A549 (cell line): Measurements from ENCODE around the gene JARID2. TPM values are rescaled to one million over a fixed set of nuclear protein-coding genes. Genes with fewer than 3 reads are reported as not detected.

ENCODE experiments used
- ATAC-seq, 2 experiments: fragments of 200-7000 bp in 1 of 2; fragments of >200 bp in 1 of 2; cut with Nextera tagmentation in 1 of 2; cut with Tn5 transposase in 1 of 2; 3 replicates each; pipeline versions ENCODE4 v1.8.0 to v1.9.1; 2018 to 2020; ENCODE audit warnings: mild to moderate bottlenecking in 1 of 2, moderate library complexity in 1 of 2
- CTCF ChIA-PET: fragments of 300-600 bp; sonication (Branson Sonifier 250); formaldehyde crosslinking; extraction: SDS; loops from one replicate; lab custom pipeline; 2021; ENCODE audit warnings: antibody characterized with exemption, inconsistent platforms; lab: Yijun Ruan, JAX
- POLR2A ChIA-PET: fragments of 350-600 bp; formaldehyde crosslinking; extraction: SDS; loops from one replicate; lab custom pipeline; 2021; ENCODE audit warnings: antibody characterized with exemption, inconsistent platforms; lab: Yijun Ruan, JAX
- DNase-seq, 2 experiments: peaks; one replicate each; pipeline versions ENCODE4 v3.0.0 to v3.0.0-alpha.2; 2011 to 2016; ENCODE audit warnings: low read depth in 1 of 2, low spot score in 1 of 2
- FAIRE-seq: peaks from 2 replicates; lab custom pipeline; 2011; peaks lifted over from hg19 to GRCh38; lab: Jason Lieb, UNC
- H3K27ac ChIP-seq, 2 experiments: fragments of >200 bp; sonication (Bioruptor Twin); formaldehyde crosslinking; 3 replicates each; pipeline ENCODE4 v1.5.1; 2016 to 2017
- H3K4me1 ChIP-seq: fragments of >200 bp; sonication (Bioruptor Twin); formaldehyde crosslinking; 3 replicates; pipeline ENCODE4 v1.6.1; 2016
- H3K4me2 ChIP-seq: fragments of >200 bp; sonication (Bioruptor Twin); formaldehyde crosslinking; 3 replicates; pipeline ENCODE4 v1.6.1; 2016
- H3K4me3 ChIP-seq: fragments of >200 bp; sonication (Bioruptor Twin); formaldehyde crosslinking; 3 replicates; pipeline ENCODE4 v1.5.1; 2016
- H3K9me3 ChIP-seq: fragments of >200 bp; sonication (Bioruptor Twin); formaldehyde crosslinking; 3 replicates; pipeline ENCODE4 v1.6.1; 2016
- BHLHE40 ChIP-seq: IDR thresholded peaks from 2 replicates; pipeline ENCODE4 v1.6.1; 2012; ENCODE audit warnings: low read depth, low read length, inconsistent platforms
- CBX2 ChIP-seq: fragments of 200-600 bp; sonication (generic); IDR thresholded peaks from 2 replicates; pipeline ENCODE4 v1.6.1; 2016; ENCODE audit warnings: low read depth, mild to moderate bottlenecking, borderline replicate concordance
- CEBPB ChIP-seq, 2 experiments: fragments of >200 bp in 1 of 2; sonication (Bioruptor Twin) in 1 of 2; formaldehyde crosslinking in 1 of 2; IDR thresholded peaks; 2 replicates each; pipeline ENCODE4 v1.6.1; 2012 to 2016
- CTCF ChIP-seq: fragments of >200 bp; sonication (Bioruptor Twin); formaldehyde crosslinking; IDR thresholded peaks from 3 replicates; pipeline ENCODE4 v1.5.1; 2016
- EHF ChIP-seq: fragments of 250-450 bp; sonication (Bioruptor Pico); IDR thresholded peaks from 2 replicates; pipeline ENCODE4 v1.5.0; 2020; ENCODE audit warnings: mild to moderate bottlenecking
- GATA3 ChIP-seq: IDR thresholded peaks from 2 replicates; pipeline ENCODE4 v1.6.1; 2012; ENCODE audit warnings: borderline replicate concordance
- HEYL ChIP-seq: fragments of 250-450 bp; sonication (Bioruptor Pico); IDR thresholded peaks from 2 replicates; pipeline ENCODE4 v1.8.0; 2021; ENCODE audit warnings: mild to moderate bottlenecking, moderate library complexity
- HMGXB4 ChIP-seq: fragments of 250-450 bp; sonication (Bioruptor Pico); IDR thresholded peaks from 2 replicates; pipeline ENCODE4 v1.5.0; 2021; ENCODE audit warnings: mild to moderate bottlenecking, moderate library complexity, borderline replicate concordance
- HOXB13 ChIP-seq: fragments of 250-450 bp; sonication (Bioruptor Pico); IDR thresholded peaks from 2 replicates; pipeline ENCODE4 v1.5.0; 2020; ENCODE audit warnings: low read depth, mild to moderate bottlenecking, moderate library complexity
- HOXB5 ChIP-seq: fragments of 250-450 bp; sonication (Bioruptor Pico); IDR thresholded peaks from 2 replicates; pipeline ENCODE4 v1.5.0; 2020; ENCODE audit warnings: mild to moderate bottlenecking, moderate library complexity
- MAX ChIP-seq: IDR thresholded peaks from 2 replicates; pipeline ENCODE4 v1.6.1; 2012
- MAZ ChIP-seq: fragments of 150-350 bp; IDR thresholded peaks from 2 replicates; pipeline ENCODE4 v1.6.1; 2014; ENCODE audit warnings: antibody characterized with exemption, low read depth, low read length, borderline replicate concordance
- NR3C1 ChIP-seq: fragments of >200 bp; sonication (Bioruptor Twin); formaldehyde crosslinking; IDR thresholded peaks from 3 replicates; pipeline ENCODE4 v1.6.1; 2017
- PHF8 ChIP-seq: fragments of 200-600 bp; sonication (generic); IDR thresholded peaks from 2 replicates; pipeline ENCODE4 v1.6.1; 2016; ENCODE audit warnings: low read depth, mild to moderate bottlenecking, antibody characterized with exemption, moderate library complexity, borderline replicate concordance
- POLR2AphosphoS2 ChIP-seq: conservative IDR thresholded peaks from 2 replicates; pipeline ENCODE4 v1.6.1; 2012; ENCODE audit warnings: low read length, improper control_type of control experiment, inconsistent platforms
- RFX5 ChIP-seq: fragments of 450-650 bp; IDR thresholded peaks from 2 replicates; pipeline ENCODE4 v1.7.1; 2014; ENCODE audit warnings: antibody characterized with exemption, mild to moderate bottlenecking, moderate library complexity
- RNF2 ChIP-seq: fragments of 200-600 bp; sonication (generic); IDR thresholded peaks from 2 replicates; pipeline ENCODE4 v1.6.1; 2016; ENCODE audit warnings: low read depth, mild to moderate bottlenecking, antibody characterized with exemption, moderate library complexity, borderline replicate concordance
- SMC3 ChIP-seq: fragments of >200 bp; sonication (Bioruptor Twin); formaldehyde crosslinking; IDR thresholded peaks from 3 replicates; pipeline ENCODE4 v1.6.1; 2018; ENCODE audit warnings: inconsistent platforms
- USF2 ChIP-seq: fragments of 450-650 bp; IDR thresholded peaks from 2 replicates; pipeline ENCODE4 v1.6.1; 2014; ENCODE audit warnings: antibody characterized with exemption
- ZC3H11A ChIP-seq: fragments of 450-650 bp; IDR thresholded peaks from 2 replicates; pipeline ENCODE4 v1.6.1; 2014; ENCODE audit warnings: antibody characterized with exemption, mild to moderate bottlenecking
- ZNF302 ChIP-seq: fragments of 250-450 bp; sonication (Bioruptor Pico); IDR thresholded peaks from 2 replicates; pipeline ENCODE4 v1.9.0; 2021; ENCODE audit warnings: inconsistent platforms, mild to moderate bottlenecking, moderate library complexity
- WGBS: methylation state at CpG from one replicate; pipeline ENCODE4 v1.1.6; 2017; ENCODE audit errors: missing lambda C conversion rate; 5-methylcytosine and 5-hydroxymethylcytosine counted together
- polyA plus RNA-seq, 4 experiments: library from polyadenylated mRNA; depleted of rRNA in 3 of 4; stranded (reverse); fragments of >200 nt; fragmentation: RNase III in 1 of 4; extraction: RNeasy Plus Mini Kit Qiagen cat#74134 plus additional on column Dnase treatment in 1 of 4; gene quantifications; 2 replicates in 3 of 4; 3 replicates in 1 of 4; pipeline ENCODE4 v1.2.3, GENCODE V29; 2011 to 2017
- TF ChIP-seq, protein P1 (sequence below): fragments of >200 bp; sonication (Bioruptor Twin); formaldehyde crosslinking; IDR thresholded peaks from 3 replicates; pipeline ENCODE4 v1.6.1; 2016
- TF ChIP-seq, protein P2 (sequence below): IDR thresholded peaks from 2 replicates; pipeline ENCODE4 v1.6.1; 2012; ENCODE audit warnings: low read depth, borderline replicate concordance

Gene JARID2
- polyA plus RNA-seq, 2 of the 4 experiments (the other 2 are of a cell fraction): 7.8 to 8.3 TPM

GRCh38 chr6:15375018-15375417 lies 129.1 kb downstream of the JARID2 start:
- WGBS: 94% methylated on average over 2 of the region's 2 CpGs
- POLR2A ChIA-PET: no interaction called here
- DNase-seq (no peak), FAIRE-seq (no peak), ATAC-seq (no peak)
- CTCF ChIA-PET: interaction anchor here (1.3 kb wide), 1 partner anchor 19 kb away, joined by 3 read pairs; no protein-coding TSS in a partner anchor
- TF ChIP-seq MAX (no peak), HEYL (CRISPR knock-in tag) (no peak)
- H3K4me2 ChIP-seq: no peak overlapping the region
- no peak overlapping the region for H3K4me3 ChIP-seq
- H3K27ac ChIP-seq: no peak overlapping the region
- H3K4me1 ChIP-seq: 0 out of 3 replicates have a peak, but pooled peaks cover 4% of the 10 kb centered on the region
- no peaks in the 10 kb centered on the region for H3K9me3 ChIP-seq

- H3K4me1 ChIP-seq: 0 out of 3 replicates have a peak, but pooled peaks cover 4% of the 10 kb centered on the region
- H3K27ac ChIP-seq: no peak overlapping the region
- no peak overlapping the region for H3K4me3 ChIP-seq
- no peaks in the 10 kb centered on the region for H3K9me3 ChIP-seq
- WGBS: 84% methylated on average over 4 of the region's 4 CpGs
- ATAC-seq (no peak), DNase-seq (no peak), FAIRE-seq (no peak)
- ChIA-PET CTCF (interaction anchor here (1.3 kb wide), 1 partner anchor 18 kb away, joined by 3 read pairs; no protein-coding TSS in a partner anchor), POLR2A (no interaction called here)
- H3K4me2 ChIP-seq: no peak overlapping the region
- TF ChIP-seq ZNF302: no peak
- TF ChIP-seq CBX2: no peak
- no peak for TF ChIP-seq EHF
- no peak for TF ChIP-seq MAZ
- no peak for TF ChIP-seq BHLHE40
- TF ChIP-seq SMC3: no peak
- no peak for TF ChIP-seq USF2
- TF ChIP-seq, protein P1, sequence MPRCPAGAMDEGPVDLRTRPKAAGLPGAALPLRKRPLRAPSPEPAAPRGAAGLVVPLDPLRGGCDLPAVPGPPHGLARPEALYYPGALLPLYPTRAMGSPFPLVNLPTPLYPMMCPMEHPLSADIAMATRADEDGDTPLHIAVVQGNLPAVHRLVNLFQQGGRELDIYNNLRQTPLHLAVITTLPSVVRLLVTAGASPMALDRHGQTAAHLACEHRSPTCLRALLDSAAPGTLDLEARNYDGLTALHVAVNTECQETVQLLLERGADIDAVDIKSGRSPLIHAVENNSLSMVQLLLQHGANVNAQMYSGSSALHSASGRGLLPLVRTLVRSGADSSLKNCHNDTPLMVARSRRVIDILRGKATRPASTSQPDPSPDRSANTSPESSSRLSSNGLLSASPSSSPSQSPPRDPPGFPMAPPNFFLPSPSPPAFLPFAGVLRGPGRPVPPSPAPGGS: no peak
- TF ChIP-seq HEYL (CRISPR knock-in tag): no peak
Measured at GRCh38 chr6:15375638-15376290, 129.9 kb downstream of the JARID2 start.

DNA sequence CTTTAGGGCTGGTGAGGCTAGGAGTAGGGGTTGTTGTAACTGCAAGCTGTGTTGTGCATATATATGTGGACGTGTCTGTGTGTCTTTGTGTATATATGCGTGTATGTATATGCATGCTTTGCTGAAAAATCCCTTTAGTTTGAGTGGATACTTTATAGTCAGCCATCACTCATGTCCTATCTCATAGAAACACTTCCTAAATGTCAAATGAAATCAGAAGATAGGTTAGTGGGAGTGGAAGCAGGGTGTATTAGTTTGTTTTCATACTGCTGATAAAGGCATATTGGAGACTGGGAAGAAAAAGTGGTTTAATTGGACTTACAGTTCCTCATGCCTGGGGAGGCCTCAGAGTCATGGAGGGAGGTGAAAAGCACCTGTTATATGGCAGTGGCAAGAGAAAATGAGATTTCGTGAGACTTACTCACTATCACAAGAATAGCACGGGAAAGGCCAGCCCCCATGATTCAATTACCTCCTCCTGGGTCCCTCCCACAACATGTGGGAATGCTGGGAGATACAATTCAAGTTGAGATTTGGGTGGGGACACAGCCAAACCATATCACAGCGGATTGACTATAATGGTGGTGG lies 131.1 kb downstream of the JARID2 start:
- WGBS: 81% methylated on average over 5 of the region's 5 CpGs
- POLR2A ChIA-PET: no interaction called here
- H3K4me1 ChIP-seq: 0 out of 3 replicates have a peak, but pooled peaks cover 4% of the 10 kb centered on the region
- H3K9me3 ChIP-seq: no peaks in the 10 kb centered on the region
- ATAC-seq: no peak
- CTCF ChIA-PET: no interaction called here
- H3K27ac ChIP-seq: no peak overlapping the region
- no peak for TF ChIP-seq HMGXB4 (CRISPR knock-in tag)
- TF ChIP-seq, all 56 proteins: peak for 0
- Histone ChIP-seq H3K4me3 (no peak overlapping the region), H3K4me2 (no peak overlapping the region)
- no peak for FAIRE-seq
- DNase-seq: no peak

DNA sequence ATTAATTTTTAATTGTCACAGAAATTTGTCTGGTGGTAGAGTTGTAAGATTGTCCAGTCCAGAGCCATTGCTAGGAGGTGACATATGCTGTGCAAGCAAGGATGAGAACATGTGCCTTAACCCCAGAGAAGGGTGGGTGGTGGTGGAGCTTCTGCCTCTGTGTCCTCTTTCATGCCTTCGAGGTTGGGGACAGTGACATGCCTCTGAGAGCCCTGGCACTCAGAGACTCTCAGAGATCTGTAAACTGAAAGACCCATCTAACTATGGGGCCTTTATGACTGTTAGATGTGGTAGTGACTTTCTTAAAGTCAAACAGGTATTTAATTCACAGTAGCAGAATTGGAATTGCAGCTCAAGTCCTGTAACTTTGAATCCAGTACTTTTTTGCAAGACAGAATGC lies 132.4 kb downstream of the JARID2 start:
- ChIA-PET POLR2A (no interaction called here), CTCF (no interaction called here)
- H3K4me1 ChIP-seq: no peaks in the 10 kb centered on the region
- H3K4me2 ChIP-seq: no peak overlapping the region
- no peak overlapping the region for H3K27ac ChIP-seq
- TF ChIP-seq POLR2AphosphoS2 (no peak), CBX2 (no peak), RNF2 (no peak), HOXB13 (CRISPR knock-in tag) (no peak), ZC3H11A (no peak), ZNF302 (no peak), HOXB5 (CRISPR knock-in tag) (no peak), CTCF (no peak), NR3C1 (no peak), EHF (no peak), PHF8 (no peak), CEBPB (IDR thresholded peaks at IDR 0.05) (no peak), GATA3 (no peak), RFX5 (no peak)
- TF ChIP-seq, protein P2, sequence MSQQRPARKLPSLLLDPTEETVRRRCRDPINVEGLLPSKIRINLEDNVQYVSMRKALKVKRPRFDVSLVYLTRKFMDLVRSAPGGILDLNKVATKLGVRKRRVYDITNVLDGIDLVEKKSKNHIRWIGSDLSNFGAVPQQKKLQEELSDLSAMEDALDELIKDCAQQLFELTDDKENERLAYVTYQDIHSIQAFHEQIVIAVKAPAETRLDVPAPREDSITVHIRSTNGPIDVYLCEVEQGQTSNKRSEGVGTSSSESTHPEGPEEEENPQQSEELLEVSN: no peak
- DNase-seq: no peak
- no peaks in the 10 kb centered on the region for H3K9me3 ChIP-seq
- no peak for FAIRE-seq
- no peak overlapping the region for H3K4me3 ChIP-seq
- no peak for ATAC-seq
- 78% methylated on average over 1 of the region's 1 CpG for WGBS
